ENCODE measurements around the gene ZYG11B. TPM values are rescaled to one million over a fixed set of nuclear protein-coding genes. Genes with fewer than 3 reads are reported as not detected.

Gene ZYG11B
- total and polyA plus RNA-seq, 9 of the 15 experiments (the other 6 are each of a cell fraction or from before 2014, with no cell fraction given) = 4.9 to 22.2 (median 12.2) TPM

GRCh38 chr1:52753169-52753568 is 26.9 kb downstream of the ZYG11B start:
- Histone ChIP-seq H3K4me3 (no peak overlapping the region), H3K27me3 (ENCODE audit: control insufficient read depth in 2 of 2, insufficient read depth in 2 of 2, low read length in 2 of 2) (no peaks in the 10 kb centered on the region), H3K9me1 (ENCODE audit: control insufficient read depth, insufficient read depth, low read length) (no peaks in the 10 kb centered on the region), H3K79me2 (ENCODE audit: control insufficient read depth, insufficient read depth, low read length) (peaks cover 16% of the 10 kb centered on the region), H4K20me1 (replicated peaks; ENCODE audit: control insufficient read depth, insufficient read depth, low read length) (no peaks in the 10 kb centered on the region), H2AFZ (ENCODE audit: low read depth, low read length) (no peak overlapping the region), H3K9ac (ENCODE audit: insufficient read depth in 1 of 2, low read depth in 2 of 2, low read length in 2 of 2) (no peak overlapping the region), H3K4me1 (replicated peaks in 1 of 2; ENCODE audit: control insufficient read depth in 2 of 2, insufficient read depth in 2 of 2, low read length in 2 of 2) (peaks cover 9 to 16% of the 10 kb centered on the region in 2 experiments; a peak in 3 of 5 replicates), H3K36me3 (ENCODE audit: control insufficient read depth, insufficient read depth, low read length) (peaks cover 8% of the 10 kb centered on the region; the same call in 1 of the 3 replicates), H3K4me2 (ENCODE audit: insufficient read depth, low read length) (no peak overlapping the region), H3K27ac (ENCODE audit: extremely low read depth, low read depth, low read length) (no peak overlapping the region), H3K9me3 (replicated peaks; ENCODE audit: control insufficient read depth, insufficient read depth, low read depth, low read length) (no peaks in the 10 kb centered on the region)
- FAIRE-seq (no peak), DNase-seq (ENCODE audit: extremely low read depth in 1 of 4, low spot score in 3 of 4) (no peak), ATAC-seq (no peak)
- TF ChIP-seq MAFG (tag; conservative IDR thresholded peaks at IDR 0.05) (0 out of 2 replicates have a peak, but pooled peaks have one; percentile 30), C11orf30 (IDR thresholded peaks at IDR 0.05; ENCODE audit: low read depth) (peak; percentile 56; the same call in 1 of the 2 replicates), TCF7L2 (IDR thresholded peaks at IDR 0.05; ENCODE audit: low read depth, low read length) (no peak), SNRNP70 (optimal IDR thresholded peaks at IDR 0.05; ENCODE audit: low read depth, low read length) (no peak), MLLT1 (IDR thresholded peaks at IDR 0.05) (no peak), RBFOX2 (IDR thresholded peaks at IDR 0.05; ENCODE audit: low read depth, low read length) (no peak), TARDBP (IDR thresholded peaks at IDR 0.05) (no peak), GMEB1 (CRISPR knock-in tag; IDR thresholded peaks at IDR 0.05) (no peak), ZNF316 (IDR thresholded peaks at IDR 0.05) (peak; percentile 83), CLOCK (CRISPR knock-in tag; IDR thresholded peaks at IDR 0.05; ENCODE audit: borderline replicate concordance) (no peak)
- in situ Hi-C loops (cut with MboI) = no loop called here
- 83% methylated on average over 1 of the region's 4 CpGs for WGBS (ENCODE audit: insufficient coverage, low coverage, missing lambda C conversion rate)
- no TSS peak for BruUV-seq (replicated peaks)
- intact Hi-C loops (cut with micrococcal nuclease) = no loop called here
- ChIA-PET POLR2A (no interaction called here), CTCF (ENCODE audit: low intra/inter-chr PET ratio) (no interaction called here)

Data from K562 (cell line).